ENCODE results near the gene NCEH1. TPM values are rescaled to one million over a fixed set of nuclear protein-coding genes. Genes with fewer than 3 reads are reported as not detected.

Gene NCEH1
- polyA plus RNA-seq, 3 donors: 8.6 to 23.9 (median 20.7) TPM

- Histone ChIP-seq H3K79me2 (ENCODE audit: insufficient read depth, low read length) (no peaks in the 10 kb centered on the region), H3K4me1 (ENCODE audit: control insufficient read depth in 1 of 2, insufficient read depth in 2 of 2, low read length in 2 of 2) (peaks cover 0 to 12% of the 10 kb centered on the region in 2 donors), H2AFZ (ENCODE audit: insufficient read depth, low read depth, low read length, poor library complexity, severe bottlenecking) (no peak overlapping the region), H3K36me3 (replicated peaks in 1 of 2; ENCODE audit: control insufficient read depth in 1 of 2, insufficient read depth in 2 of 2, low read length in 2 of 2) (no peaks in the 10 kb centered on the region), H3K9ac (ENCODE audit: insufficient read depth, low read length, poor library complexity, severe bottlenecking) (no peak overlapping the region), H3K4me2 (replicated peaks; ENCODE audit: extremely low read depth, low read length, poor library complexity, severe bottlenecking) (no peak overlapping the region), H3K27me3 (ENCODE audit: control insufficient read depth in 2 of 2, insufficient read depth in 2 of 2, low read length in 2 of 2) (no peaks in the 10 kb centered on the region), H3K4me3 (replicated peaks in 1 of 3; ENCODE audit: low read depth in 2 of 3, low read length in 3 of 3) (no peak overlapping the region), H4K20me1 (ENCODE audit: insufficient read depth, low read length) (no peaks in the 10 kb centered on the region), H3K9me3 (replicated peaks in 1 of 2; ENCODE audit: control insufficient read depth in 1 of 2, insufficient read depth in 1 of 2, low read length in 2 of 2) (peaks cover 13 to 20% of the 10 kb centered on the region in 2 donors), H3K27ac (ENCODE audit: low read depth in 1 of 2, low read length in 2 of 2) (no peak overlapping the region)
- H3K27ac Mint-ChIP-seq: no peak overlapping the region
- TF ChIP-seq CTCF (IDR thresholded peaks at IDR 0.05): no peak
- H3K27me3 Mint-ChIP-seq (ENCODE audit: low read depth in 3 of 3): peaks cover 0 to 5% (median 0%) of the 10 kb centered on the region in 3 donors
- no peaks in the 10 kb centered on the region for H3K36me3 Mint-ChIP-seq
- H3K4me1 Mint-ChIP-seq: peaks cover 13% of the 10 kb centered on the region
- no CpG with 5 or more reads among the region's 3 CpGs for WGBS (ENCODE audit: insufficient coverage)
- H3K4me3 Mint-ChIP-seq: no peak overlapping the region
- no peak for DNase-seq
- intact Hi-C loops (cut with micrococcal nuclease): no loop called here
- peaks cover 12 to 17% (median 16%) of the 10 kb centered on the region in 7 donors for H3K9me3 Mint-ChIP-seq
Measured at GRCh38 chr3:172617976-172618375, 92.9 kb downstream of the NCEH1 start.

GRCh38 chr3:172617013-172617706 is 93.7 kb downstream of the NCEH1 start:
- no peak overlapping the region for H3K27ac ChIP-seq (ENCODE audit: low read depth in 1 of 2, low read length in 2 of 2)
- H3K4me1 ChIP-seq (ENCODE audit: control insufficient read depth in 1 of 2, insufficient read depth in 2 of 2, low read length in 2 of 2): peaks cover 0 to 12% of the 10 kb centered on the region in 2 donors
- no peak overlapping the region for H3K4me3 Mint-ChIP-seq

More at GRCh38 chr3:172617013-172617706, 93.7 kb downstream of the NCEH1 start:
- H3K9me3 Mint-ChIP-seq: peaks cover 12 to 19% (median 17%) of the 10 kb centered on the region in 7 donors
- H2AFZ ChIP-seq (ENCODE audit: insufficient read depth, low read depth, low read length, poor library complexity, severe bottlenecking): no peak overlapping the region
- H3K4me3 ChIP-seq (replicated peaks in 1 of 3; ENCODE audit: low read depth in 2 of 3, low read length in 3 of 3): no peak overlapping the region
- no peak for DNase-seq
- no peaks in the 10 kb centered on the region for H4K20me1 ChIP-seq (ENCODE audit: insufficient read depth, low read length)
- no peak for TF ChIP-seq CTCF (IDR thresholded peaks at IDR 0.05)
- no peaks in the 10 kb centered on the region for H3K36me3 ChIP-seq (replicated peaks in 1 of 2; ENCODE audit: control insufficient read depth in 1 of 2, insufficient read depth in 2 of 2, low read length in 2 of 2)
- H3K27ac Mint-ChIP-seq: peak overlapping the region in 1 of 7 donors; percentile 31
- H3K9me3 ChIP-seq (replicated peaks in 1 of 2; ENCODE audit: control insufficient read depth in 1 of 2, insufficient read depth in 1 of 2, low read length in 2 of 2): peaks cover 13 to 25% of the 10 kb centered on the region in 2 donors
- H3K27me3 Mint-ChIP-seq (ENCODE audit: low read depth in 3 of 3): peaks cover 0 to 4% (median 0%) of the 10 kb centered on the region in 3 donors
- no peaks in the 10 kb centered on the region for H3K79me2 ChIP-seq (ENCODE audit: insufficient read depth, low read length)
- H3K4me2 ChIP-seq (replicated peaks; ENCODE audit: extremely low read depth, low read length, poor library complexity, severe bottlenecking): no peak overlapping the region
- intact Hi-C loops (cut with micrococcal nuclease): no loop called here
- H3K27me3 ChIP-seq (ENCODE audit: control insufficient read depth in 2 of 2, insufficient read depth in 2 of 2, low read length in 2 of 2): no peaks in the 10 kb centered on the region
- 100% methylated on average over 1 of the region's 6 CpGs for WGBS (ENCODE audit: insufficient coverage)
- H3K9ac ChIP-seq (ENCODE audit: insufficient read depth, low read length, poor library complexity, severe bottlenecking): no peak overlapping the region
- no peaks in the 10 kb centered on the region for H3K36me3 Mint-ChIP-seq
- H3K4me1 Mint-ChIP-seq: peaks cover 10% of the 10 kb centered on the region

Measured in CD14-positive monocyte (primary cell).